ENCODE results near the gene WDR46. TPM values are rescaled to one million over a fixed set of nuclear protein-coding genes. Genes with fewer than 3 reads are reported as not detected.

The WDR46 gene
- total and polyA plus RNA-seq, 2 of the 13 experiments (the other 11 are each of a cell fraction or from before 2014, with no cell fraction given) = 47.4 to 105 TPM

GRCh38 chr6:33318426-33319073 is 29.5 kb upstream of the WDR46 start (continued):
- TF ChIP-seq, protein P1, sequence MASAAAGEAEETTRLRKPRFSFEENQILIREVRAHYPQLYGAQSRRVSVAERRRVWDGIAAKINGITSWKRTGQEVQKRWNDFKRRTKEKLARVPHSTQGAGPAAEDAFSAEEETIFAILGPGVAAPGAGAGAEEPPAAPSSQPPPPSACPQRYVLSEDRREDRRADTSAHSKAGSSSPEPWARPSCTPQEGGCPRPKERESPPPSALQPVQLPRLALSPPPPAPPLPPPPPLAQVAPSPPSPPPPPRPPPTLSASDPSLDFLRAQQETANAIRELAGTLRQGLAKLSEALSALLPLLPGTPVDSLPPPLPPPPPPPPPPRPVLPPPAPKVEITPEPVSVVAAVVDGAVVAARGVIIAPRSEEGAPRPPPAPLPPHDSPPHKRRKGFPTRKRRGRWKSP (CRISPR knock-in tag; IDR thresholded peaks at IDR 0.05) = no peak
- TF ChIP-seq MATR3 (CRISPR knock-in tag; IDR thresholded peaks at IDR 0.05) = no peak
- no peak for TF ChIP-seq GMEB2 (CRISPR knock-in tag; IDR thresholded peaks at IDR 0.05; ENCODE audit: low read depth)
- no peak for TF ChIP-seq ZNF75D (CRISPR knock-in tag; IDR thresholded peaks at IDR 0.05; ENCODE audit: borderline replicate concordance)
- no peak for TF ChIP-seq NR3C1 (CRISPR knock-in tag; IDR thresholded peaks at IDR 0.05)
- no peak for TF ChIP-seq TMF1 (CRISPR knock-in tag; IDR thresholded peaks at IDR 0.05; ENCODE audit: low read depth)
- no peak for TF ChIP-seq ZSCAN12 (CRISPR knock-in tag; IDR thresholded peaks at IDR 0.05)
- TF ChIP-seq ZNF121 (CRISPR knock-in tag; IDR thresholded peaks at IDR 0.05) = peak; percentile 86
- peak; percentile 63; the same call in 1 of the 2 replicates for TF ChIP-seq ZNF362 (CRISPR knock-in tag; IDR thresholded peaks at IDR 0.05; ENCODE audit: borderline replicate concordance)
- TF ChIP-seq RAD21 (CRISPR knock-in tag; IDR thresholded peaks at IDR 0.05) = no peak
- no peak for TF ChIP-seq GRHL1 (CRISPR knock-in tag; conservative IDR thresholded peaks at IDR 0.05)
- no peak for TF ChIP-seq ZNF703 (CRISPR knock-in tag; IDR thresholded peaks at IDR 0.05; ENCODE audit: borderline replicate concordance)
- no peak for TF ChIP-seq RFXANK (CRISPR knock-in tag; IDR thresholded peaks at IDR 0.05)
- TF ChIP-seq, protein P2, sequence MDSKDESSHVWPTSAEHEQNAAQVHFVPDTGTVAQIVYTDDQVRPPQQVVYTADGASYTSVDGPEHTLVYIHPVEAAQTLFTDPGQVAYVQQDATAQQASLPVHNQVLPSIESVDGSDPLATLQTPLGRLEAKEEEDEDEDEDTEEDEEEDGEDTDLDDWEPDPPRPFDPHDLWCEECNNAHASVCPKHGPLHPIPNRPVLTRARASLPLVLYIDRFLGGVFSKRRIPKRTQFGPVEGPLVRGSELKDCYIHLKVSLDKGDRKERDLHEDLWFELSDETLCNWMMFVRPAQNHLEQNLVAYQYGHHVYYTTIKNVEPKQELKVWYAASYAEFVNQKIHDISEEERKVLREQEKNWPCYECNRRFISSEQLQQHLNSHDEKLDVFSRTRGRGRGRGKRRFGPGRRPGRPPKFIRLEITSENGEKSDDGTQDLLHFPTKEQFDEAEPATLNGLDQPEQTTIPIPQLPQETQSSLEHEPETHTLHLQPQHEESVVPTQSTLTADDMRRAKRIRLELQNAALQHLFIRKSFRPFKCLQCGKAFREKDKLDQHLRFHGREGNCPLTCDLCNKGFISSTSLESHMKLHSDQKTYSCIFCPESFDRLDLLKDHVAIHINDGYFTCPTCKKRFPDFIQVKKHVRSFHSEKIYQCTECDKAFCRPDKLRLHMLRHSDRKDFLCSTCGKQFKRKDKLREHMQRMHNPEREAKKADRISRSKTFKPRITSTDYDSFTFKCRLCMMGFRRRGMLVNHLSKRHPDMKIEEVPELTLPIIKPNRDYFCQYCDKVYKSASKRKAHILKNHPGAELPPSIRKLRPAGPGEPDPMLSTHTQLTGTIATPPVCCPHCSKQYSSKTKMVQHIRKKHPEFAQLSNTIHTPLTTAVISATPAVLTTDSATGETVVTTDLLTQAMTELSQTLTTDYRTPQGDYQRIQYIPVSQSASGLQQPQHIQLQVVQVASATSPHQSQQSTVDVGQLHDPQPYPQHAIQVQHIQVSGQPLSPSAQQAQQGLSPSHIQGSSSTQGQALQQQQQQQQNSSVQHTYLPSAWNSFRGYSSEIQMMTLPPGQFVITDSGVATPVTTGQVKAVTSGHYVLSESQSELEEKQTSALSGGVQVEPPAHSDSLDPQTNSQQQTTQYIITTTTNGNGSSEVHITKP (CRISPR knock-in tag; IDR thresholded peaks at IDR 0.05; ENCODE audit: low read depth) = no peak
- no peak for TF ChIP-seq KLF11 (CRISPR knock-in tag; IDR thresholded peaks at IDR 0.05)
- no peak for TF ChIP-seq ZNF343 (CRISPR knock-in tag; IDR thresholded peaks at IDR 0.05)
- TF ChIP-seq MEF2D (CRISPR knock-in tag; IDR thresholded peaks at IDR 0.05) = no peak
- 0 out of 2 replicates have a peak, but pooled peaks have one; percentile 11 for TF ChIP-seq ZFP36L1 (CRISPR knock-in tag; IDR thresholded peaks at IDR 0.05)
- 0 out of 2 replicates have a peak, but pooled peaks have one; percentile 22 for TF ChIP-seq RBFOX2 (IDR thresholded peaks at IDR 0.05; ENCODE audit: low read depth, low read length)
- TF ChIP-seq ATF3 (CRISPR knock-in tag; IDR thresholded peaks at IDR 0.05) = no peak
